Upper lobe of right lung (tissue), 1 donor: ENCODE measurements around the gene TBC1D2. TPM values are rescaled to one million over a fixed set of nuclear protein-coding genes. Genes with fewer than 3 reads are reported as not detected.
A peak's percentile ranks its signal among the peaks of the same experiment; 100 is the strongest.

Source experiments
- ATAC-seq: fragments of 200-7000 bp; cut with Tn5 transposase; one replicate; pipeline ENCODE4 v1.9.1; 2020; ENCODE audit warnings: mild to moderate bottlenecking, moderate library complexity
- DNase-seq: peaks from one replicate; pipeline ENCODE4 v3.0.0-alpha.2; 2020
- H3K27ac ChIP-seq: fragments of 200-600 bp; one replicate; pipeline ENCODE4 v1.8.0; 2022
- H3K27me3 ChIP-seq: fragments of 200-600 bp; one replicate; pipeline ENCODE4 v1.8.0; 2022; ENCODE audit warnings: mild to moderate bottlenecking
- H3K36me3 ChIP-seq: fragments of 200-600 bp; one replicate; pipeline ENCODE4 v1.8.0; 2022
- H3K4me1 ChIP-seq: fragments of 200-600 bp; one replicate; pipeline ENCODE4 v1.8.0; 2022
- H3K4me3 ChIP-seq: fragments of 200-600 bp; one replicate; pipeline ENCODE4 v1.8.0; 2022; ENCODE audit warnings: mild to moderate bottlenecking
- H3K9me3 ChIP-seq: fragments of 200-600 bp; one replicate; pipeline ENCODE4 v1.8.0; 2022
- intact Hi-C: fragments of 100-400 bp; cut with DNase I; formaldehyde crosslinking; loops from one replicate; pipeline ENCODE4 v1.11.0; 2022
- total RNA-seq: library from RNA; stranded (reverse); fragmentation: NEBNext Ultra II Directional; extraction: Animal tissue kit (Norgen Biotek cat#: 25700); gene quantifications from one replicate; pipeline ENCODE4 v1.2.1, GENCODE V29; 2021
- TF ChIP-seq, protein P1 (sequence below): fragments of 200-600 bp; IDR thresholded peaks from one replicate; pipeline ENCODE4 v1.8.0; 2022; ENCODE audit warnings: antibody characterized with exemption
- donor health status: DM: no; HTN: yes; CAD: no; lungs with severe emphysema.

TBC1D2 gene
- total RNA-seq, 1 donor from 2014 or later: 71.8 TPM

DNA sequence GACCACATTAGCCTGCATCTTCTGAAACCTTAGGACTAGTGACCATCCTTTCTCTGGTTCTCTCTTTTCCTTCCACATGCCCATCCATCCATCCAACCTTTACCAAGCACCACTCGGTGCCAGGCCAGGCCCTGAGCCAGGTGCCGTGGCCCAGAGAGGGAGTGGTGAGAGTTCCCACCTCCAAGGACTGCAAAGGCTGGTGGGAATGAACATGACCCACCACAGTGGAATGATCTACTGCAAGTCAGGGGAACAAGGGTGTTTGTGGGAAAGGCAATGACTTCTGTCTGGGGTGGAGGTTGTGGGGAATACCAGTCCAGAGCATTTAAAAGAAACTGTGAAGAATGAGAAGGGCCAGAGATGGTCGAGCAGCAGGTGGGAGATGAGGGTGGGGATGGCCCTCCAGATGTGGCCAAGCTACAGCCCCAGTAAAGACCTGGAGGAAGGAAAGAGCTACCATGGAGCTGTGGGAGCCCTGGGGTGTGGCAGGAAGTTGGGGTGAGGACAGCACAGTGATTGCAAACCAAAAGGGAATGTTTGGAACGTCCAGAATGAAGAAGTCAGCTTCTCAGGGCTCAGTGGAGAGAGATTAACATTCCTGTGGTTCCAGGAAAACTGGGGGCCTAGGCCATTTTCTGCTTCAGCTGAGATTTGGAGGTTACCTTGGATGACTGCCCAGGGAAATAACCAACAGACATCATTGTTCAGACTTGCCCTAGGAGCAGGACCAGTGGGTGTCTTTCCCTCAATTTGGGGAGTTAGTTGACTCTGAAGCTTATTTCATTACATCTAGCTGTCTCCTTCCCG is 32.4 kb downstream of the TBC1D2 start:
- Histone ChIP-seq H3K4me3 (no peak overlapping the region), H3K27me3 (no peaks in the 10 kb centered on the region), H3K27ac (peak overlapping the region; percentile 42), H3K9me3 (no peaks in the 10 kb centered on the region), H3K4me1 (peaks cover 11% of the 10 kb centered on the region), H3K36me3 (peaks cover 55% of the 10 kb centered on the region)
- ATAC-seq (peak; percentile 69), DNase-seq (no peak)
- TF ChIP-seq, protein P1, sequence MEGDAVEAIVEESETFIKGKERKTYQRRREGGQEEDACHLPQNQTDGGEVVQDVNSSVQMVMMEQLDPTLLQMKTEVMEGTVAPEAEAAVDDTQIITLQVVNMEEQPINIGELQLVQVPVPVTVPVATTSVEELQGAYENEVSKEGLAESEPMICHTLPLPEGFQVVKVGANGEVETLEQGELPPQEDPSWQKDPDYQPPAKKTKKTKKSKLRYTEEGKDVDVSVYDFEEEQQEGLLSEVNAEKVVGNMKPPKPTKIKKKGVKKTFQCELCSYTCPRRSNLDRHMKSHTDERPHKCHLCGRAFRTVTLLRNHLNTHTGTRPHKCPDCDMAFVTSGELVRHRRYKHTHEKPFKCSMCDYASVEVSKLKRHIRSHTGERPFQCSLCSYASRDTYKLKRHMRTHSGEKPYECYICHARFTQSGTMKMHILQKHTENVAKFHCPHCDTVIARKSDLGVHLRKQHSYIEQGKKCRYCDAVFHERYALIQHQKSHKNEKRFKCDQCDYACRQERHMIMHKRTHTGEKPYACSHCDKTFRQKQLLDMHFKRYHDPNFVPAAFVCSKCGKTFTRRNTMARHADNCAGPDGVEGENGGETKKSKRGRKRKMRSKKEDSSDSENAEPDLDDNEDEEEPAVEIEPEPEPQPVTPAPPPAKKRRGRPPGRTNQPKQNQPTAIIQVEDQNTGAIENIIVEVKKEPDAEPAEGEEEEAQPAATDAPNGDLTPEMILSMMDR: no peak
- intact Hi-C loops: no loop called here

DNA sequence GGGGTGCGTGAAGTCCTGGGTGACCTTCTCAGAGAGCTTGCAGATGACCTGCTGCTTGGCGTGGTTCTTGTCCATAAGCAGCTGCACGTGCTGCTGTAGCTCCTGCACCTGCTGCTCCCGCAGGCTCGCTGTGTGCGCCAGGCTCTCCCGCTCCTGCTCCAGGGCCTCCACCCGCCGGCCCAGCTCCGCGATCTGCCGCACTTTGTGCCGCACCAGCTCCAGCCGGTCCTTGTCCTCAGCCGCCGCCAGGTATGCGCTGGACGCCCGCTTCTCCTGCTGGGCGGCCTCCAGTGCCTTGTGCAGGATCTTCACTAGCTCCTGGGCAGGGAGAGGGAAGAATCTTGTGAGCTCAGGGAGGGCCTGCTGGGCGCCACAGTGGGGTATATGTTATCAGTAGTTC is 34.5 kb downstream of the TBC1D2 start:
- DNase-seq: no peak

DNA sequence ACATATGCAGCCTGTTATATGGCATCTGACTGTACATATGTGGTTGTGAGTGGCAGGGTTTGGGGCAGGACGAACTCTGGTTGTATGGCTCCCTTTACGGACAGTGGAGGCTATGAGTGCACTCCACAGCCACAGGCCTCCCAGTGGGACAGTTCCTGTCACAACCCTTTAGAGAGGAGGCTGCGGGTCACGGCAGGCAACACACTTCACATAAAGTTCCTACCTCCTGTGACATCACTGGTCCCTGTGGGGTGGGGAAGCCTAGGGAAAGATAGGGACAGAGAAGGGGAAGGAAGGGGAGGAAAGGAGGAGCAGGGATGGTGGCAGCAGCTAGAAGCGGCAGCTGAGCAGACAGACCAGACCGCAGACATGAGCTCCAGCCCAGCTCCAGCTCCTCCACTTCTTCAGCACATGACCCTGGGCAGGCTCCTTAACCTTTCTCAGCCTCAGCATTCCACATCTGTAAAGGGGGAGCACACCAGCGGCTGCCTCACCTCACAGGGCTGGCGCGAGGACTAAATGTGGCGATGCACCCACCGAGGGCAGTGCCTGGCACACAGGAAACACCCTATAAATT is 35.6 kb downstream of the TBC1D2 start:
- H3K36me3 ChIP-seq: peaks cover 66% of the 10 kb centered on the region
- TF ChIP-seq, protein P1: no peak
- no peak overlapping the region for H3K4me3 ChIP-seq
- no peaks in the 10 kb centered on the region for H3K27me3 ChIP-seq
- peak overlapping the region; percentile 47 for H3K27ac ChIP-seq
- DNase-seq (no peak), ATAC-seq (no peak)
- peaks cover 6% of the 10 kb centered on the region for H3K4me1 ChIP-seq
- intact Hi-C loops: no loop called here
- H3K9me3 ChIP-seq: no peaks in the 10 kb centered on the region

More for the DNA sequence above, 34.5 kb downstream of the TBC1D2 start:
- Histone ChIP-seq H3K4me3 (no peak overlapping the region), H3K36me3 (peaks cover 67% of the 10 kb centered on the region), H3K27ac (no peak overlapping the region), H3K9me3 (no peaks in the 10 kb centered on the region), H3K27me3 (no peaks in the 10 kb centered on the region), H3K4me1 (peaks cover 6% of the 10 kb centered on the region)
- intact Hi-C loops: no loop called here
- TF ChIP-seq, protein P1: no peak
- ATAC-seq: no peak

DNA sequence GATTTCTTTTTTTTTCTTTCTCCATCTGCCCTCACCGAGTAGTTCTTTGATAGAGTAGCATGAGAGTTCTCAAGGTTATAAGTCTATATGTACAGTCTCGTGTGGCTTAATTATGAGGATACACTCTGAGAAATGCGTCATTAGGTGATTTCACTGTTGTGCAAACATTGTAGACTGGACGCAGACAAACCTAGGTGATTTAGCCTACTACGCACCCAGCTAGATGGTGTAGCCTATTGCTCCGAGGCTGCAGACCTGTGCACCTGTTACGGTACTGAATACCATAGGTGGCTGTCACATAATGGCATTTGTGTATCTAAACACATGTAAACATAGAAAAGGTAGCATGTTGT is 36.1 kb downstream of the TBC1D2 start:
- peak; percentile 54 for ATAC-seq
- Histone ChIP-seq H3K36me3 (peaks cover 62% of the 10 kb centered on the region), H3K27me3 (no peaks in the 10 kb centered on the region), H3K4me3 (no peak overlapping the region), H3K4me1 (peaks cover 6% of the 10 kb centered on the region), H3K9me3 (no peaks in the 10 kb centered on the region), H3K27ac (peak overlapping the region; percentile 47)
- TF ChIP-seq, protein P1: no peak
- intact Hi-C loops: no loop called here
- no peak for DNase-seq

DNA sequence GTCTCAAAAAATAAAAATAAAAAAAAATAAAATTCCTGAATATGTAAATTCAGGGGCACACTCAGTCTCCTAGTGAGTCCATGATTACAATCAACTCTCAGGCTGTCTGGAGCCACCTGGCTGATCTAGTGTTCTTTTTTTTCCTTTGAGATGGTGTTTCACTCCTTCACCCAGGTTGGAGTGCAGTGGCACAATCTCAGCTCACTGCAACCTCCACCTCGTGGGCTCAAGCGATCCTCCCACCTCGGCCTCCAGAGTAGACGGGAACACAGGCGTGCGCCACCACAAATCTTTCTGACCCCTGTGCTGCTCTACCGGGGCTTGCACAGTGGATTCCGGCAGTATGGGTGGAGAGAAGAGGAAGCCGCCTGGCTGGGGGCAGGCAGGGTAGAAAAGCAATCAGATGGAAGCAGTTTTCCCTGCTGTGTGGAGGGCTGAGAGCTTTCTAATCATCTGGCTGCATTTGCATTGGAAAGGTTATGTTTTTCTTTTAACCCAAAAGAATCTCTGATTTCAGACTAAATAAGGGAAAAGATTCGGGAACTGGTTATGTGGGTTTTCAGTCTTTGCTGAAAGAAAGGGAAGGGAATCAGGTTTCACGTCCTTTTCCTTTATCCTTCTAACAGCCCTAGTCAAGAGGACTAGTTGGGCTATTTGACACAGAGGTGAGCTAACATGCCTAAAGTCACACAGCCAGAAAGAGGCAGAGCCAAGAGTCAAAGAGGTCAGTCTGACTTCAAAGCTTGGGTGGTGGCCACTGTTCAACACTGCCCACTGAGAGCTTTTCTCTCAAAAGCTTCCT is 36.7 kb downstream of the TBC1D2 start:
- Histone ChIP-seq H3K27ac (peak overlapping the region; percentile 47), H3K36me3 (peaks cover 65% of the 10 kb centered on the region), H3K27me3 (no peaks in the 10 kb centered on the region), H3K4me3 (no peak overlapping the region), H3K4me1 (peaks cover 6% of the 10 kb centered on the region), H3K9me3 (no peaks in the 10 kb centered on the region)
- TF ChIP-seq, protein P1: no peak
- no peak for DNase-seq
- peak; percentile 66 for ATAC-seq
- intact Hi-C loops: no loop called here
